ENCODE measurements around the gene STAB2.

The STAB2 gene

GRCh38 chr12:103755425-103755824, 168.4 kb downstream of the STAB2 start:
- no peak for DNase-seq

- DNase-seq: no peak
Observed at GRCh38 chr12:103756443-103756842, 169.4 kb downstream of the STAB2 start.

- DNase-seq: no peak
Observed at GRCh38 chr12:103757248-103757647, 170.2 kb downstream of the STAB2 start.

- DNase-seq: no peak
Observed at GRCh38 chr12:103758310-103759089, 171.4 kb downstream of the STAB2 start.

GRCh38 chr12:103762473-103762872, 175.4 kb downstream of the STAB2 start:
- DNase-seq: no peak

GRCh38 chr12:103765322-103765721, 178.2 kb downstream of the STAB2 start:
- no peak for DNase-seq

- DNase-seq: no peak
Observed at GRCh38 chr12:103766028-103766427, 179.0 kb downstream of the STAB2 start.

GRCh38 chr12:103768467-103769123, 181.5 kb downstream of the STAB2 start:
- no peak for DNase-seq

GRCh38 chr12:103769240-103769945, 182.3 kb downstream of the STAB2 start:
- DNase-seq: no peak

- no peak for DNase-seq
Observed at GRCh38 chr12:103771466-103771865, 184.4 kb downstream of the STAB2 start.

- no peak for DNase-seq
Observed at GRCh38 chr12:103772367-103773108, 185.5 kb downstream of the STAB2 start.

GRCh38 chr12:103773109-103773910, 186.2 kb downstream of the STAB2 start:
- no peak for DNase-seq

GRCh38 chr12:103774977-103775560, 188.0 kb downstream of the STAB2 start:
- DNase-seq: no peak

GRCh38 chr12:103778781-103779180, 191.7 kb downstream of the STAB2 start:
- DNase-seq: no peak

GRCh38 chr12:103779410-103780092, 192.5 kb downstream of the STAB2 start:
- no peak for DNase-seq

- DNase-seq: no peak
Observed at GRCh38 chr12:103780093-103780440, 193.0 kb downstream of the STAB2 start.

- DNase-seq: peak; percentile 79
Observed at GRCh38 chr12:103780992-103781391, 193.9 kb downstream of the STAB2 start.

- no peak for DNase-seq
Observed at GRCh38 chr12:103782399-103782798, 195.3 kb downstream of the STAB2 start.

GRCh38 chr12:103783744-103784664, 196.9 kb downstream of the STAB2 start:
- DNase-seq: no peak
